Measurements from ENCODE around the gene ANP32A.

GRCh38 chr15:68843425-68844311 is 23.0 kb upstream of the ANP32A start:
- no peak for TF ChIP-seq SIN3A (IDR thresholded peaks at IDR 0.05; ENCODE audit: borderline replicate concordance, insufficient read depth, low read length)
- TF ChIP-seq POLR2AphosphoS5 (IDR thresholded peaks at IDR 0.05; ENCODE audit: low read depth, low read length): no peak
- TF ChIP-seq REST (IDR thresholded peaks at IDR 0.05; ENCODE audit: insufficient read depth in 1 of 2, low read depth in 2 of 2, low read length in 2 of 2): no peak
- no peak for TF ChIP-seq TAF1 (IDR thresholded peaks at IDR 0.05; ENCODE audit: borderline replicate concordance, insufficient read depth, low read length)
- TF ChIP-seq FOXP2 (optimal IDR thresholded peaks at IDR 0.05; ENCODE audit: borderline replicate concordance, extremely low read depth, extremely low read length, insufficient read depth): no peak
